Measurements from ENCODE around the gene ARRDC2.

GRCh38 chr19:18029617-18030338 lies 21.8 kb downstream of the ARRDC2 start:
- no peak for TF ChIP-seq CTCF (IDR thresholded peaks at IDR 0.05)
- TF ChIP-seq POLR2A (IDR thresholded peaks at IDR 0.05) = no peak
